HFF-Myc (cell line): ENCODE data around the gene OR10A5.

Experiments
- DNase-seq: peaks from one replicate; pipeline ENCODE4 v3.0.0-alpha.2; 2011; ENCODE audit warnings: low read depth; ENCODE audit errors: extremely low read depth
- H3K4me3 ChIP-seq: replicated peaks from 2 replicates; pipeline ENCODE4 v1.5.1; 2011; ENCODE audit warnings: low read depth, mild to moderate bottlenecking, control low read depth, low read length
- TF ChIP-seq, protein P1 (sequence below): IDR thresholded peaks from 2 replicates; pipeline ENCODE4 v1.5.1; 2012; ENCODE audit warnings: mild to moderate bottlenecking, low read depth, low read length, control low read depth; ENCODE audit errors: missing control alignments

The OR10A5 gene

DNA sequence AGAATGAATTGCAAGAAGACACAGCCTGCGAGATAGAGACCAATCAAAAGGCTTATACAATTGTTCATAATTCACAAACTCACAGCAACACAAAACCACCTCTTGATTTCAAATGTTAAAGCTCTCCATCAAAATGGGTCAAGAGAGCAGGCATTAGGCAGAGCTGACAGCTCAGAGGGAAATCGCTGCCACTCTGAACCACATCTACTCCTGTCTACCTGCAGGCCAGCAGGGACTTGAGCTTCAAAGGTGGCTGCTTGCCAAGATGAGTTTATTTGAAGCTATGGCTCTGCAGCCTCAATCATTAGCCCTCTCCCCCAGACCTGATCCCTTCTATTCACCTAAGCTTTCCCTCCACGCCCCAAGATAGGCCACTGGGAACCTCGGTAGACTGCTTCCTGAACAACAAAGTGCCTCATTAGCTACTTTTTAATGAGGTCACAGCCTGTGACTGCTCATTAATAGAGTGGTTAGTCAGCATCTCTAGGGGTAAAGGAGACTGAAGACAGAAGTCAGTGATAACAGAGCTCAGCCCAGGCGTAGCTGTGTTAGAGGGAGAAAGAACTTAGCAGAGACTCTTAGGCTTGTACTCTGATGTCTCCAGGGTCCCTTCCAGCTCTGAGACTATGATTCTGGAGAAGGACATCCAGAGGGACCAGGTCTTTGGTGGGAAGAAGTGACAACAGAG is 21.2 kb upstream of the OR10A5 start:
- TF ChIP-seq, protein P1, sequence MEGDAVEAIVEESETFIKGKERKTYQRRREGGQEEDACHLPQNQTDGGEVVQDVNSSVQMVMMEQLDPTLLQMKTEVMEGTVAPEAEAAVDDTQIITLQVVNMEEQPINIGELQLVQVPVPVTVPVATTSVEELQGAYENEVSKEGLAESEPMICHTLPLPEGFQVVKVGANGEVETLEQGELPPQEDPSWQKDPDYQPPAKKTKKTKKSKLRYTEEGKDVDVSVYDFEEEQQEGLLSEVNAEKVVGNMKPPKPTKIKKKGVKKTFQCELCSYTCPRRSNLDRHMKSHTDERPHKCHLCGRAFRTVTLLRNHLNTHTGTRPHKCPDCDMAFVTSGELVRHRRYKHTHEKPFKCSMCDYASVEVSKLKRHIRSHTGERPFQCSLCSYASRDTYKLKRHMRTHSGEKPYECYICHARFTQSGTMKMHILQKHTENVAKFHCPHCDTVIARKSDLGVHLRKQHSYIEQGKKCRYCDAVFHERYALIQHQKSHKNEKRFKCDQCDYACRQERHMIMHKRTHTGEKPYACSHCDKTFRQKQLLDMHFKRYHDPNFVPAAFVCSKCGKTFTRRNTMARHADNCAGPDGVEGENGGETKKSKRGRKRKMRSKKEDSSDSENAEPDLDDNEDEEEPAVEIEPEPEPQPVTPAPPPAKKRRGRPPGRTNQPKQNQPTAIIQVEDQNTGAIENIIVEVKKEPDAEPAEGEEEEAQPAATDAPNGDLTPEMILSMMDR: no peak
- no peak for DNase-seq
- H3K4me3 ChIP-seq: no peak overlapping the region

DNA sequence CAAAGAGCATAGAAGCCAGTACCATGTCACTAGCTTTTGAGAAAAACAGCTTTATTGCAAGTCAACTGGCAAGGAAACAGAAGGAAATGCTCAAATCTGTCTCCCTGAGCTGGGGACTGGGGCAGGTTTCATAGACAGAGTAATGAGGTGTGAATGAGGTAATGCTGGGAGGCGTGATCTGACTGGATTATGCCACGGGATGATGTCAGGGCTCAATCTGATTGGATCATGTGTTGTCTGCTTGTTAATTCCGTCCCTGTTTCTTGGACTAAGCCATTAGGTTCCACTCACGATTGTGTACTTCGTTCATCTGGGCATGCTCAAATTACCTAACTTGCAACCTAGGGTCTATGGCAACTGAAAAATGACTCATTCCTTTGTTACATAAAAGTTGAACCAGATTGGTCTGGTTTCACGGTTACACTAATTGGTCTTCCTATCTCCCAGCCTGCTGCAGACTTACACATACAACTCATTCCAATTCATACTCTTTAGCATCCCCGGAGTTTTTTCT is 20.2 kb upstream of the OR10A5 start:
- no peak for DNase-seq
- TF ChIP-seq, protein P1: no peak
- H3K4me3 ChIP-seq: no peak overlapping the region

DNA sequence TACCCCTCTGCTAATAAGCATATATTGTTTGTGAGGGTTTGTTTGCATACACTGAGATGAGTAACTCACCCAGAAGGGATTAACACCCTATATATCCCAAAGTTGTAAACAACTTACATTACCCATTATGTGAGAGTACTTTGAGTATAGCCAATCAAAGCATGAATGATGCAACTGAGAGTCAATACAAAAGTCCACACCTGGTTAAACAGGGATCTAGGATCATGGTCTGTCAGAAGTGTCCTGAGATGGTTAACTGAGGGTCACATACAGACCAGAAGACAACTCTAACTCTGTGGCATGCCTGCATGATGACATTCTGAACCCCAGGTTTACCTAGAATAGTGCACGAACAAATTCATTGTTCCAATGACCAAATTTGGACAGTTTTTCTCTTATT is 17.4 kb upstream of the OR10A5 start:
- TF ChIP-seq, protein P1: no peak
- DNase-seq: no peak
- H3K4me3 ChIP-seq: no peak overlapping the region

DNA sequence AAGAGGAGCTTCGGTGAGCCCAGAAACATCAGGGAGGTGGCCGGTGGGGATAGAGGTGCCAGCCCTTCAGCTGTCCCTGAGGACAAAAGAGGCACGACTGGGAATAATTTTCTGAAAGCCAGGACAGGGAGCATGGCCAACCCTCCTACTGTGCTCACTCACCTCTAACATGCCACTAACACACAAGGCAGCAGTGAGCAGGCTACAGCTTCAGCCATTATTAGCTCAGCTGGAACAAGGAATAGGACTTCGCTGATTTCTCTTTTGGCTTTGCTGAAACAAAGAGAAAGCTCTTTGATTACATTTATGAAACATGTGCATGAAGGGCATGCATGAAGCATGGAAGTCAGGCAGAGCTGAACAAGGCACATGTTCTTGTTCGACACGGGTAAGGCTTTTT is 12.1 kb upstream of the OR10A5 start:
- DNase-seq: no peak
- TF ChIP-seq, protein P1: no peak
- no peak overlapping the region for H3K4me3 ChIP-seq

DNA sequence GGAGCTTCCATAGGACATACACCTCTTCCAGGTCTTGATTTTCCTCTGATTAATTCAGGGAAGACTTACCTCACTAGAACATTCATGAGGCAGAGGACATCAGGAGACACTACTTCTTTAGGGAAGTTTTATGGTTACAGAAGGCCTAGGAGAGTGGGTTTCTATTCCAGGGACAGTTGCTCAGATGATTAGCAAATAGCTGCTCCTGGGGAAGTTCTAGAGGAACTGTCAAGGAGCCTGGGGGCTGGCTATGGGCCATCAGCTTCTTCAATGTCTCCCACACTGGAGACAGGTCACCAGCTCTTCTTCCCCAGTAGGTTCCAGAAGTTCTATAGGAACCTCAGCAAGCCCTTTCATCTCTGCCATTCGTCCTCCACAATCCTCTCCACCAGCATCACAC is 11.5 kb upstream of the OR10A5 start:
- H3K4me3 ChIP-seq: no peak overlapping the region
- no peak for DNase-seq
- TF ChIP-seq, protein P1: no peak

DNA sequence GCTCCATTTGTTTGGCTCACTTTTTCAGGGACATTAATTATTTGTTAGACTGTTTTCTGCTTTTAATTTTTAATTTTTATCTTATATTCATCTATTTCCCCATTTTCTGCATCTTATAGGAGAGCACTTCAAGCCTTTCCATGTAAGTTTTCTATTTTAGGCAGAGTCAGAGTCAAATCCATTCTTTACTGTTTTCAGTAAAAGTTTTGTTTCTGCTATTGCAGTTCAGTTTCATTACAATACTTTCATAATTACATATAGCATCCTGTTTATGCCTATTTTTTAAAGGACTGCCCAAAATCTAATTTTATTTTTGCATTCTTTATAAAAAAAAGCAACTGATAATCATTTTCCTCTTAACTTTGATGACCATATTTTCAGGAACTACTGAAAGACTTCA is 3.8 kb upstream of the OR10A5 start:
- DNase-seq: no peak
- H3K4me3 ChIP-seq: no peak overlapping the region
- TF ChIP-seq, protein P1: no peak

DNA sequence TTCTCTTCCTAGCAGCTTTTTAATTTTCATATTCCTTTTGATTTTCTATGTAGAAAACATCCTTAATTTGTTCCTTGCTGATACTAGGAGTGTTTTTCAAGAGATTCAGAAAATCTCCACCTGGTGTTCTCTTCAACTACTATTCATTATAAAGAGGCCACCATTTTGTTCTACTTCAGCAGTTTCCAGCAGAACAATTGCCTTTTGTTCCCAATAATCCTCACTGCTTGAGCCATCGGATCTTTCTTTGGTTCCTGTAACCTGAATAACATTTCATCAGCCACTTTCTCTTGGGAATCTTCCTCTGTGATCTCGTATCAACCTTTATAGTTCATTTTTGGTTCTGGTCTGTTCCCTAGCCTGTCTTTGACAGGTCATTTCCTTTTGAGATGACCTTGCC is 1.8 kb upstream of the OR10A5 start:
- no peak overlapping the region for H3K4me3 ChIP-seq
- DNase-seq: no peak
- TF ChIP-seq, protein P1: no peak
